ENCODE measurements around the gene OLFM4.

GRCh38 chr13:53060840-53061490 is 32.4 kb downstream of the OLFM4 start:
- TF ChIP-seq, protein P1, sequence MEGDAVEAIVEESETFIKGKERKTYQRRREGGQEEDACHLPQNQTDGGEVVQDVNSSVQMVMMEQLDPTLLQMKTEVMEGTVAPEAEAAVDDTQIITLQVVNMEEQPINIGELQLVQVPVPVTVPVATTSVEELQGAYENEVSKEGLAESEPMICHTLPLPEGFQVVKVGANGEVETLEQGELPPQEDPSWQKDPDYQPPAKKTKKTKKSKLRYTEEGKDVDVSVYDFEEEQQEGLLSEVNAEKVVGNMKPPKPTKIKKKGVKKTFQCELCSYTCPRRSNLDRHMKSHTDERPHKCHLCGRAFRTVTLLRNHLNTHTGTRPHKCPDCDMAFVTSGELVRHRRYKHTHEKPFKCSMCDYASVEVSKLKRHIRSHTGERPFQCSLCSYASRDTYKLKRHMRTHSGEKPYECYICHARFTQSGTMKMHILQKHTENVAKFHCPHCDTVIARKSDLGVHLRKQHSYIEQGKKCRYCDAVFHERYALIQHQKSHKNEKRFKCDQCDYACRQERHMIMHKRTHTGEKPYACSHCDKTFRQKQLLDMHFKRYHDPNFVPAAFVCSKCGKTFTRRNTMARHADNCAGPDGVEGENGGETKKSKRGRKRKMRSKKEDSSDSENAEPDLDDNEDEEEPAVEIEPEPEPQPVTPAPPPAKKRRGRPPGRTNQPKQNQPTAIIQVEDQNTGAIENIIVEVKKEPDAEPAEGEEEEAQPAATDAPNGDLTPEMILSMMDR (IDR thresholded peaks at IDR 0.05), result no peak
- TF ChIP-seq POLR2A (IDR thresholded peaks at IDR 0.05) (no peak), POLR2AphosphoS5 (IDR thresholded peaks at IDR 0.05) (no peak), EP300 (IDR thresholded peaks at IDR 0.05) (no peak)
